ENCODE data around the gene GALR2. TPM values are rescaled to one million over a fixed set of nuclear protein-coding genes. Genes with fewer than 3 reads are reported as not detected.

The GALR2 gene
- polyA plus RNA-seq, 1 donor, result not detected

DNA sequence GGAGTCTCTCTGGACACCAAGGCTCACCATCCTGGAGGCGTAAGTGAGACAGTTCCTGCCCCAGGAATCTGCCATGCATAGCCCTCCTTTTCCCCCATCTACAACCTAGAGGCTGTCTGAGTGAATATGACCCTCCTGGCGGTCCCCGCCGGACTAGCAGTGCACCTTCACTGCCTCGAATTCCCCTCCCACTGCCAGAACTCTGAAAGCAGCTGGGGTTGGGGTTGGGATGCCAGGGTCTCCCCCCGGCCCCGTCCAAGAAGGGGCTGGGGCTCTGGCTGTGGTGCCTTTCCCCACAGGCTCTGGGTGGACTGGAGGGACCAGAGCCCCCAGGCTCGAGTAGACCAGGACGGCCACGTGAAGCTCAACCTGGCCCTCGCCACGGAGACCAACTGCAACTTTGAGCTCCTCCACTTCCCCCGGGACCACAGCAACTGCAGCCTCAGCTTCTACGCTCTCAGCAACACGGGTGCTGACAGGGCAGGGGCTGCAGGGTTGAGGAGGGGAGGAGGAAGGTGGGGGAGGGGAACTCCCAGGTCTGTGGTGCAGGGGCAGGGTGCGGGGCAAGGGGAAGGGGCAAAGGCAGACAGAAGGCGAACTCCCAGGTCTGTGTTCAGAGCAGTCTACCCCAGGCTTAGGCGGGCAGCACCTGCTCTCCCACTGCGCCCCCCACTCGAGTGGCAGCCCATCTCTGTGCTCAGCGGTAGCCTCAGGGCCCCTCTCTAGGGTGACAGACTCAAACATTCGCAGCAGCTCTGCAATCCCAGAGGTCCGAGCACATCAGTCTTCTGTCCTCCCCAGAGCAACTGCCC, 5.6 kb downstream of the GALR2 start:
- no peak for DNase-seq

GRCh38 chr17:76080768-76081287, 6.2 kb downstream of the GALR2 start:
- no peak for DNase-seq

- DNase-seq, result no peak
Measured at GRCh38 chr17:76081295-76082210, 7.0 kb downstream of the GALR2 start.

DNA sequence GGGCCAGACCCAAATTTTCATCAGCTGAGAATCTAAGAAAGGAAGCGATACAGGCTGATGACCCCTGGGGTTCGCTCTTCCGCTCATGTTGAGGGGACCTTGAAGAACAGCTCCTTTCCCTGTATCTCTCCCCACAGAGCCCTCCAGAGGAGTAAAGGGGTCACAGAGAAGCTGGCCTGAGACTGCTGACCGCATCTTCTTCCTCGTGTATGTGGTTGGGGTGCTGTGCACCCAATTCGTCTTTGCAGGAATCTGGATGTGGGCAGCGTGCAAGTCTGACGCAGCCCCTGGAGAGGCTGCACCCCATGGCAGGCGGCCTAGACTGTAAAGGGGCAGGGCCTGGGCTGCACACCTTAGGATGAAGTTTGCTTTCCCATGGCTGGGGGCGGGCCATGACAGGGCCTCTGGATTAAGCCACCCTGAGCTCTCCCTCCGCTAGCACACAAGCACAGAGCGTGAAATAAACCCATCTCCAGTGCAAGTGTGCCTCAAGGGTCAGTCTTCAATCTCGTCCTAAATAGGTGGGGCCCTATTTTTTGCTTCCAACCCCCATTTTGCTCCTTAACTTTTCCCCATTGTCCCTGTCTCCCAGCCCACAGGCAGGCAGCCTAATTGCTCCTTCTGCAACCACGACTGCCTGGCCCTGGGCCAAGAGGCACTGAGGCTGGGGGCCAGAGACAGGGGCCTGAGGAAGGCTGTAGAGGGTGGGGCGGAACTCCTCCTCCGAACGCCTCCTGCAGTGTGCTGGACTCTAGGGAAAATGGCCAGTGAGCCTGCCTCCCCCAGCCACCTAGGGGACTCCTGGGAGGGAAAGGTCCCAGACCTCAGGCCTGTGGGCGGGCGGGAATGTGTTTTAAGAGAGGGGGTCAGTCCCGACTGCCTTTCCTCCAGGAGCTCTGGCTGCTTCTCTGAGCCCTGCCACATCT, 8.0 kb downstream of the GALR2 start:
- DNase-seq, result no peak

GRCh38 chr17:76083536-76084182, 9.1 kb downstream of the GALR2 start:
- no peak for DNase-seq

DNA sequence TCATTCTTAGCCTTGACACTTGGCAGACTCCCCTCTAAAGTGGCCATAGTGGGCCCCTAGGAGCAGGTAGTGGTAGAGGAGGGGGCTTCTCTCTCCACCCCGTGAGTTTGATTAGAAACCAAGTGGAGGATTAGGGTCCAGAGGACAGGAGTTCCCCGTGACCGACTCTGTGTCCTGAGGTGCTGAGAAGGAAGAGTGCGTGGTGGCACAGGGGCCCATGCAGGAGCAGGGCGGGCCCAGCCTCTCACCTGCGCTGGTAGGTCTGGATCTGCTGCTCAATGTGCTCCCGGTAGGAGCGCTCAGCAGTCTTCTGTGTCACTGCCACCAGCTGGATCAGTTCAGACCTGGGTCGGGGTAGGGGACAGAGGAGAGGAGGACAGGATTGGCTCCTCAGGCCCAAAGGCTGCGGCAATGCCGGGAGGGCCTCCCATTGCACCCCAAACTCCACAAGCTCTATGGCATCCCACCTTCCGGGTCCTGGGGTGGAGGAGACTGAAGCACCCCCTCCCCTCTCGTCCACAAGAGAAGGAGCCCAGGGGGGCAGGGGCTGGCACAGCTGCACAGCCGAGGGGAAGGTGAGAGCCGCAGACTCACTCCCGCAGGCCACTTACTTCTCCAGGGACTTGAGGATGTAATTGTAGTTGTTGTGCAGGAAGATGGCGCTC, 10.6 kb downstream of the GALR2 start:
- DNase-seq, result no peak

- DNase-seq, result no peak
Measured at GRCh38 chr17:76085731-76086366, 11.3 kb downstream of the GALR2 start.

DNA sequence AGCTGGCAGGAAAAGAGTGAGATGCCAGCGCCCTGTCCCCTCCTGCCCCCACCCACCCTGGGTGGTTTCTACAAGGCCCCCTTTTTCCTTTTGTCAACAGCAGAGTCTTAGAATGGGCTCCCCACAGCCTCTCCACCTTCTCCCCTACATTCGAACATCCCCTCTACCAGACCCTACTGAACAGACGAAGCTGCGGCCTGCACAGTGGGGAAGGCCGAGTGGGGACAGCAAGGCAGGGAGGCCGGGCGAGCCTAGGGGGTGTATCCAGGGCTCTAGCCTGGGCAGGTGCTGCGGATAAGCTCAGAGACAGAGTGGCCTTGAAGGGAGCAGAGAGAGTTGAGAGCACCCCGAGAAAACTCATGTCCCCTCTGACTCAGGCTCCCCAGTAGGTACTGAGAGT, 11.8 kb downstream of the GALR2 start:
- DNase-seq, result no peak

DNA sequence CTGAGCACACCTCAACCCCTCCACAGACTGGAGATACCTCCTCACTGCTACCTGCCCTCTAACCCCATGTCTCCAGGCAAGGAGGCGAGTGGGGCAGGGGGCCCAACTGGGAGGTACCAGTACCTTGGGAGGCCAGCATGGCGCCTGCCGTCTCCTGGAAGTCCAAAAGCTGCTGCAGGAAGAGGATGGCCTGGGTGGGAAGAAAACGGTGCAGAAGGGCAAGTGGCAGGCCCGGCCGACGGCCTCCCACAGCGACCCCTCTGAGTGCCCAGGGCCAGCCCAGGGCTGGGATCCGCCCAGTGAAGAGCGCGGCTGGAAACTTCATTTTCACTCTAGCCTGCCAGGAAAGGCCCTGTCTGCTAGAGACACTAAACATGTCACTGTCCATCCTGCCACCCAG, 12.9 kb downstream of the GALR2 start:
- DNase-seq, result no peak

GRCh38 chr17:76088041-76088867, 13.7 kb downstream of the GALR2 start:
- DNase-seq, result no peak

- DNase-seq, result no peak
Measured at GRCh38 chr17:76088868-76089576, 14.4 kb downstream of the GALR2 start.

GRCh38 chr17:76089680-76090516, 15.3 kb downstream of the GALR2 start:
- no peak for DNase-seq

DNA sequence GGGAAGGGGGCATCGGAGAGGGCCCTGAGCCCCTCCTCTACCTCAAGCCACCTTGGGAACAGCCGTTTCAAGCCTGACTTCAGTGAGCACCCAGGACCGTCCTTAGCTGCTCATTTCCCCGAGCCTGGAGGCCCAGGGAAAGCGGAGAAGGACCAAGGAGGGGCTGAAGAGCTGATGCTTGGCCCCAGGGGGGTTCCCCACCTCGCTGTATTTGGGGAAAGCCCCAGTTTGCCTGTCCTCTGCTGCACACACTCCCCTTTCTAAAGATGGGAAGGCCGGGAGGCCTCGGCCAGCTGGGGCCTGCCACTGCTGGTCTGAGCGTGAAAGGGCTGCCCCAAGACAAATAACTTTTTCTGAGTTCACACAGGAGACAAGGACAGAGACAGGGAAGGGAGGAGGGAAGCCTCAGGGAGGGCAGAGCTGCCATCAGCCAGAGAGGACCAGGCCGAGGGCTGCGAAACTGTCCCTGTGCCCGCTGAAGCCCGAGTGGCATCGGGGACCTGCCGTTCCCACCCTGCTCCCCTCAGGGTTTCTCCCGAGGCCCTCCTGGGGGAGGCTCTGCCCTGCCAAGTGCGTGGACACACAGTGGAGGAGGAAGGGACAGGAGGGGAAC, 16.0 kb downstream of the GALR2 start:
- DNase-seq, result no peak

- no peak for DNase-seq
Measured at GRCh38 chr17:76091526-76092286, 17.1 kb downstream of the GALR2 start.

DNA sequence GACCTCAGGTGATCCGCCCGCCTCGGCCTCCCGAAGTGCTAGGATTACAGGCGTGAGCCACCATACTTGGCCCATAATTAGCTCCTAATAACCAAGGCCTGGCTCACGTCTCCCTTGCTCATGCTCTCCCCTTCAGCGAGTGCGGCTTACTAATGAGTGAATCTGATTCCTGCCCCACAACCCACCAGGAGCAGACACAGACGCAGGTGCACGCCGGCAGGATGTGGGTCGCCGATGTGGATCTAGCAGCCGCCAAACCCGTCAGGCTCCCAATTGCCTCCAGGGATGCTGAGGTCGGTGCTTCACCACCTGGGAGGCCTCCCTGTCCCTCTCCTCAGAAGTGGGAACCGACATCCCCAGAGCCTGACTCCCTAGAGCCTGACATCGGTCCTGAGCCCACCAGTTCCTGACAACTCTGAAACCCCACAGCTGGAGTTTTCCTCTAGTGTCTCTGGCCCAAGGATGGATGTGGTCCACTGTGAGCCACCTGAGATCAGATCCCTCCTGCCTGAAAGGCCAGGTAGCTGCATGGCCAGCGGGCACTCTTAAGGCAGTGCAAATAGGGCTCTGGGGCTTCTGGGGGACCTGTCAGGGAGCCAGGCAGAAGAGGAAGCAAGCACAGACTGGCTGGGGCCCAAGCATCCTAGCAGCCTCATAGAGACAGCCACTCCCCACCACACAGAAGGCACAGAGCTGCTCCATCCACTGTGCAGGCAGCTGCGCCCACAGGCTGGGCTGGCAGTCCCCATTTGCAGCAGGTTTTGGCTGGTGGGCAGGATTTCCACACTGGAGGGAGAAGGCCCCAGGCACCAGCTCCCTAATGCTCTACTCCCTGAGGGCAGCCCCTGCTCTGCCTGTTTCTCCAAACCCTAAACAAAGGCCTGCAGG, 18.2 kb downstream of the GALR2 start:
- DNase-seq, result no peak

DNA sequence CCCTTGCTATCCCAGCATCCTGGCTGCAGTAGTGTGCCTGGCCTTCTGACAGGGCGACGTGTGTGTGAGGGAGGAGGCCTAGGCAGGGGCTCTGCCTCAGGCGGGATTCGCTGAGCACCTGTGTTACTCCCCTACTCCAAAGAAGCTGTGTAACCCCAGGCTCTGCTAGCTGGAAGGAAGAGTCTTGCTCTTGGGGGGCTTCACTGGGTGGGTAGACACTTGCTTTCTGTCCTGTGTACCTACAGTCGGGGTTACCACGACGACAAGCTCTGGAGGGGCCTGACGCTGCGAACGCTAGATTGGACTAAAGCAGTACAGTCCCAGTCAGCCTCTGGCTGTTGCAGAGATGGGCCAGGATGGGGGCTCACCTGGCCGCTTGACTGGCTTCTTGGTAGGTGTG, 19.5 kb downstream of the GALR2 start:
- no peak for DNase-seq

Data from hindlimb muscle (tissue), 1 donor.